ENCODE data around the gene SORCS2. TPM values are rescaled to one million over a fixed set of nuclear protein-coding genes. Genes with fewer than 3 reads are reported as not detected.

SORCS2 gene
- total and polyA plus RNA-seq, 2 of the 4 experiments (the other 2 are of a cell fraction): 0.36 to 0.62 TPM

DNA sequence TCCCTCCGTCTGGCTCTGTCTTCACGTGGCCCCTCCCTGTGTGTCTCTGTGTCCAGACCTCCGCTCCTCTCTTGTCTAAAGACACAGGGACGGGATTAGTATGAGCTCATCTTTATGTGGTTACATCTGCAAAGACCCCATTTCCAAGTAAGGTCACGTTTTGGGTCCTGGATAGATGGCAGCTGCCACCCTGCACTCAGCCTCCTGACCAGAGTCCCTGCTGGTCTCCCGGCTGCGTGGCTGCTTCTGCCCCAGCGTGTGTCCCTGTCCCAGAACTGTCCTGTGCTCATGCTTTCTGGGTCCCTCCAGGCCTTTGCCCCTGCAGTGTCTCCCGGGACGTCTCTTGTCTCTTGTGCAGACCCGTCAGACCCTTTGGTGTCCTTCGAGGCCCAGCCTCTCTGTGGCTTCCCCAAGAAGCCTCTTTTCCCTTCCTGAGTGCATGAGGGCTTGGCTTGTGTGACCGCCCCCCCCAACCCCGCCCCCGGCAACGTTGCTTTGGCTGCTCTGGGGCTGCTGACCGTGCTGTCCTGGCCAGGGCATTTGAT is 135.1 kb downstream of the SORCS2 start:
- dilution Hi-C loops (cut with HindIII; ENCODE audit: low sequenced_read_pairs, unreplicated experiment): no loop called here
- Histone ChIP-seq H4K20me1 (ENCODE audit: insufficient read depth, low read length) (no peaks in the 10 kb centered on the region), H2AFZ (replicated peaks; ENCODE audit: low read length, poor library complexity) (no peak overlapping the region), H3K14ac (replicated peaks; ENCODE audit: low read depth, low read length) (no peak overlapping the region), H3K27ac (ENCODE audit: insufficient read depth, low read length) (no peak overlapping the region), H3K4me2 (ENCODE audit: low read depth, low read length) (no peak overlapping the region), H2BK20ac (ENCODE audit: low read depth, low read length) (no peak overlapping the region), H3K9me3 (ENCODE audit: control insufficient read depth, insufficient read depth, low read length) (no peaks in the 10 kb centered on the region), H2AK9ac (replicated peaks; ENCODE audit: low read depth, low read length, poor library complexity) (no peak overlapping the region), H3K36me3 (ENCODE audit: control insufficient read depth, insufficient read depth, low read length) (no peaks in the 10 kb centered on the region), H3K4me3 (ENCODE audit: insufficient read depth, low read depth, low read length) (no peak overlapping the region), H3K4me1 (ENCODE audit: control insufficient read depth, insufficient read depth, low read length) (peaks cover 6% of the 10 kb centered on the region), H2BK15ac (ENCODE audit: low read depth, low read length) (no peak overlapping the region), H3K27me3 (ENCODE audit: control insufficient read depth, insufficient read depth, low read length) (peaks cover 17% of the 10 kb centered on the region), H4K91ac (ENCODE audit: insufficient read depth, low read depth, low read length) (no peak overlapping the region), H2BK5ac (ENCODE audit: low read depth, low read length, poor library complexity, severe bottlenecking) (no peak overlapping the region), H3K79me1 (ENCODE audit: low read depth in 1 of 2, low read length in 2 of 2) (no peaks in the 10 kb centered on the region), H4K5ac (ENCODE audit: low read depth, low read length) (no peak overlapping the region), H3K9ac (ENCODE audit: low read depth, low read length) (no peak overlapping the region), H2AK5ac (ENCODE audit: low read depth, low read length) (no peak overlapping the region), H3K23ac (ENCODE audit: low read depth, low read length) (no peak overlapping the region), H3K9me1 (ENCODE audit: insufficient read depth, low read length) (no peaks in the 10 kb centered on the region), H3K18ac (ENCODE audit: low read depth, low read length) (no peak overlapping the region), H3K56ac (ENCODE audit: extremely low read depth, insufficient read depth, low read length) (no peak overlapping the region), H4K8ac (ENCODE audit: low read depth in 2 of 2, low read length in 2 of 2) (no peak overlapping the region), H3K4ac (ENCODE audit: low read depth, low read length) (no peak overlapping the region), H2BK120ac (ENCODE audit: low read depth, low read length) (no peak overlapping the region)
- BruUV-seq (replicated peaks): no TSS peak
- ATAC-seq (ENCODE audit: low read depth): no peak
- DNase-seq: no peak
- in situ Hi-C loops (cut with MboI; ENCODE audit: low sequenced_read_pairs): no loop called here
- intact Hi-C loops (cut with micrococcal nuclease): no loop called here
- ChIA-PET POLR2A (ENCODE audit: unreplicated experiment) (no interaction called here), CTCF (interaction anchor here (1.2 kb wide), 1 partner anchor 8 kb away, joined by 3 read pairs; no protein-coding TSS in a partner anchor)
- WGBS, 2 experiments (ENCODE audit: extremely low coverage in 2 of 2, insufficient read length in 1 of 2): 66% methylated on average over 14 of the region's 17 CpGs; no CpG with 5 or more reads in 1 of the 2 experiments
- no peak for TF ChIP-seq RFX5 (IDR thresholded peaks at IDR 0.05; ENCODE audit: low read depth, low read length)
